Measurements from ENCODE around the gene TM4SF5.

TM4SF5 gene

DNA sequence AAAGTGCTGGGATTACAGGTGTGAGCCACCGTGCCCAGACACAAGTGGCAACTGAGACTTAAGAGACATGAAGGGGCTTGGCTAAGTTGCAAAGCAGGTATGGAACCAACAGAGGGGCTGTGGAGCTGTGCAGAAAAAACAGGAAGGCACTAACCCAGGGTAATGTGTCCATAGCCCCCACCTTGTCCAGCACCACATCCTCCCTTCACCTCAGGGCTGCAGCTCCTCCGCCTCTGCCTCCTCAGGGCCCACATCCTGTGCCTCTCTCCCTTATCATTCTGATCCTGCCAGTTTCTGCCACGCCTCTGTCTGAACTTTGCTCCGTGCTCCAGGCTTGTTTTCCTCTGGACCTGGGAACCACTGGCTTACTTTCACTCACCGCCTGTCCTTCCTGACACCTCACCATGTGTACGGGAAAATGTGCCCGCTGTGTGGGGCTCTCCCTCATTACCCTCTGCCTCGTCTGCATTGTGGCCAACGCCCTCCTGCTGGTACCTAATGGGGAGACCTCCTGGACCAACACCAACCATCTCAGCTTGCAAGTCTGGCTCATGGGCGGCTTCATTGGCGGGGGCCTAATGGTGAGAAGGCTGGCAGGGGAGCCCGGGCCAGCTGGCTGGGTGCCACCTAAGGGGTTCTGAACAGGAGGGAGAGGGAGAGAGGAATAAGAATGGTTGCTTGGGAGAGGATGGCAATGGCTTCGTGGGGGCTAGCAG is at the start of gene TM4SF5:
TM4SF5 (plus strand) TSS at position 368 of the 716 bp plus-strand sequence; CDS start at position 405, 37 bp downstream.
- no peak for DNase-seq (ENCODE audit: low read depth in 2 of 2)

DNA sequence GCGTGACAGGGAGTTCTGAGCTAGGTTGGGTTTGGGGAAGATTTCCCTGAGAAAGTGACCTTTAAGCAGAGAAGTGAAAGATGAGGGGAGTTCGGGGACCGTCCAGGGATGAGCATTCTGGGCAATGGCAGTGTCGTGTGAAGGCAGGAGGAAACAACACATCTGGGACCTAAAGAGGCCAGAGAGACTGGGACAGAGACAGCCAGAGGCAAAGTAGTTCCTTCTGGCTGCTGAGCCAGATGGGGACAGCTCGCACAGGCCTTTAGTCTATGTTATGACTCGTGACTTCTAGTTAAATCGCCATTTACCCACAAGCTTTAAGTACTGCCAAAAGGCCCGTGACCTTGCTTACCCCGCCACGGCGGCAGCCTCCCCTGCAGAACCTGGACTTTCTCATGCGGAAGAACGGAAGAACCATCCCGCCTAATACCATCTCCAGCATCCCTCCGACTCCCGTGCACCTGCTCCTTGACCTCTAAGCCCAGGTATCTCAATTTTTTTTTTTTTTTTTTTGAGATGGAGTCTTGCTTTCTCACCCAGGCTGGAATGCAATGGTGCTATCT is 48.9 kb upstream of the TM4SF5 start:
- DNase-seq (ENCODE audit: low read depth in 2 of 2), result no peak

DNA sequence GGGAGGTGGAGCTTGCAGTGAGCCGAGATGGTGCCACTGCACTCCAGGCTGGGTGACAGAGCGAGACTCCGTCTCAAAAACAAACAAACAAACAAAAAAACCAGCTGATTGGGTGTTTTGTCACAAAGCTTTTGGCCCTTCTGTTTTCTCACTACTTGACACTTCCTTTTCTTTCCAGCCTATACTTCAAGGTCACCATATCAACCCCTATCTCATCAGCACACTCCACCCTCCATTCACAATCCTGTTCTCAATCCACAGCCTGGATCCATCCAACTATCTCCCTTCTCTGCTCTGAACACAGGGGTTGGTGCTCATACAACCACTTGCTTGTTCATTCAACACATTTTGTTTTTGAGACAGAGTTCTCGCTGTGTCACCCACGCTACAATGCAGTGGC is 47.0 kb upstream of the TM4SF5 start:
- DNase-seq (ENCODE audit: low read depth in 2 of 2), result no peak

- DNase-seq (ENCODE audit: low read depth in 2 of 2), result no peak
These were observed 45.9 kb upstream of the TM4SF5 start for GRCh38 chr17:4725646-4726310.

DNA sequence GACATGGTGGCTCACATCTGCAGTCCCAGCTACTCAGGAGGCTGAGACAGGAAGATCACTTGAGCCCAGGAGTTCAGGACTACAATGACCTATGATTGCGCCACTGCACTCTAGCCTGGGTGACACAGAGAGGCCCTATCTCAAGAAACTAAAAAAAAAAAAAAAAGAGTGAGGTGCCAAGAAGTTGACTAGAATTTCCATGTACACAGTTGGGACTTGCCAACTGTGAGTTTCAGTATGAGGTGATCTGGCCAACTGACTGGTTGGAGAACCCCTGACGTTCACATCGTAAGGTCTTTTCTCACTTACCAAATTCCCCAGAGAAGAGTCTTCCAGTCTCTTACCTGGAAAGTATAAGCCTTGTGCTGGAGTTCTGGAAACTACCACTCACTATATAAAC is 43.6 kb upstream of the TM4SF5 start:
- no peak for DNase-seq (ENCODE audit: low read depth in 2 of 2)

- no peak for DNase-seq (ENCODE audit: low read depth in 2 of 2)
These were observed 38.6 kb upstream of the TM4SF5 start for GRCh38 chr17:4733073-4733531.

GRCh38 chr17:4734857-4735475 is 36.7 kb upstream of the TM4SF5 start:
- DNase-seq (ENCODE audit: low read depth in 2 of 2), result no peak

DNA sequence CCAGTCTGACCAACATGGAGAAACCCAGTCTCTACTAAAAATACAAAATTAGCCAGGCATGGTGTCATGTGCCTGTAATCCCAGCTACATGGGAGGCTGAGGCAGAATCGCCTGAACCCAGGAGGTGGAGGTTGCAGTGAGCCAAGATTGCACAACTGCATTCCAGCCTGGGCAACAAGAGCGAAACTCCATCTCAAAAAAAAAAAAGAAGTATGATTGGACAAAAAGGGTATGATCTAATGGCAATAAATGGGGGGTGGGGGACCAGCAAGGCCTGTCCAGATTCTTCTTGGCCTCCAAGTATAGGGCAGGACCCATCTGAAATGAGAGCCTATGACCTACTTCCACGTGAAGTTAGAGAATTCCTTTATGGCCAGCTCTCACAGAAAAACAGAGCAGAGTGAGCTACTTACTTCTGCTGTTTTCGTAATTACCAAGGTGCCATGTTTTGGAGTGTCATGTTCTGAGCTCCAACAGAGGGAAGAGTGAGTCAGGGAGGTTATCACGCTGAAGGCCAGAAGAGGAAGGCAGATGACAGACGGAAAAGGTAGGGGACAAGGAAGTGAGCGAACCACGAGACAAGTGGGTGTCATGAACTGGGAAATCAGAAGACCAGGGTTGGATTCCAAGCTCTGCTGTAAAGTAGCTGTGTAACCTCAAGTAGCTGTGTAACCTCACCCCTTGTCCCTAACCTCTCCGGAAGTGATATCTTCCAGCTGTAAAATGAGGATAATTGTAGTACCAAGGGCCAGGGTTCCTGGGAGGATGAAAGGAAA is 35.6 kb upstream of the TM4SF5 start:
- DNase-seq (ENCODE audit: low read depth in 2 of 2), result no peak

- DNase-seq (ENCODE audit: low read depth in 2 of 2), result no peak
These were observed 33.3 kb upstream of the TM4SF5 start for GRCh38 chr17:4738136-4739121.

DNA sequence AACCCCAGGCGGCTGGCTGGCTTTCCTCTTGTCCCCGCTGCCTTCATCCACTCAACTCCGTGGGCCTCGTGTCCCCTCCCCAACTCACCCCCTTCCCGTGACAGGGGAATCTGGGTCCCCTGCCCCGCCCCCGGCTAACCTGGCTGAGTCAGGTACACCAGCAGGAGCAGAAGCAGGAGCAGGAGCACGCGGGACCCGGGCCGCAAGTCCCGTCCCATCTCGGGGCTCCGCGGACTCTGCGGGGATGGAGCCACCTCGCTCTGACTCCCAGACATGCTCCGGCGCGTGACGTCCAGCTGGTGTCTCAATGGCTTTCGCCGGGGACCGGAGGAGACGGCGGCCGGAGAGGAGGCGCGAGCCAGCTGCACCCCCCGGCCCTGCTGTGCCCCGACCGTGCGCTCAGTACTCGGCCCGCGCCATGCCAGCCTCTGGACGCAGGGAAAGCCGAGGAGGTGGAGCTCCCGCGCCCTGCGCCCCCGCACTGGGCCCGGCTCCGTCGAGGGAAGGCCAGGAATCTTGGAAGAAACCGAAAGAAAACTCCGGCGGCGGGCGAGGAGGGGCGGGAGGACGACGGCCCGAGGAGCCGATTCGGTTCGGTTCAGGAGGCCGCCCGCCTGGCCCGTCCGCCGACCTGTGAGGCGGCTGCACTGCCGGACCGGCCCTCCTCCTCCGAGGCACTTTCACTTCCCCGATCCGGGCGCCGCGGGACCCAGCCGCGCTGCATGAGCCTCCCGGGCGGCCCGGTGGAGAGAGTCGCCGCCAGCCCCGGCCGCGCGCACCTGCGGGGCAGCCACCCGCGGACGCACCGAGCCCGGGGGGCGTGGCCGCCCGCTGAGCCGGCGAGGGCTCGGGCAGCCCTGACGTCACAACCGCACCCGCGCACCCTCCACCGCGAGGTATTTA is 32.3 kb upstream of the TM4SF5 start, which contains the start of the genes CXCL16 and ZMYND15:
CXCL16 (minus strand) TSS at position 807 of the 903 bp plus-strand sequence; CDS start at position 218, 589 bp downstream.
ZMYND15 (plus strand) TSS at position 712 of the 903 bp plus-strand sequence. CDS start 716 bp downstream, outside the sequence.
- DNase-seq (ENCODE audit: low read depth in 2 of 2), result peak; percentile 29 to 57

DNA sequence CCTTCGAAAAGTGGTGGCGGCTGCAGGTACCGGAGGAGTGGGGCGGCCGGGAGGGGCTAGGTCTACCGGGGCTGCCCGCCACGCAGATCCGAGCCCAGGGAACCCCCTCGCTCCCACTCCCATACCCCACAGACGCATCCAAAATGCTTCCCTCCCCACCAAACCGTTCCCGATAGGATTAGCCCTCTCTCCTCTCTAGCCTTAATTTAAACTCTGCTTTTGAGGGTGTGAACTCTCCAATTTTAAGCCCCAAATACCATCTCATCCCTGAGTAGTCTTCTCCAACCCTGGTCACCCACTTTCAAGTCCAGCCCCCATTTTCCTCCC is 31.7 kb upstream of the TM4SF5 start:
- no peak for DNase-seq (ENCODE audit: low read depth in 2 of 2)

DNA sequence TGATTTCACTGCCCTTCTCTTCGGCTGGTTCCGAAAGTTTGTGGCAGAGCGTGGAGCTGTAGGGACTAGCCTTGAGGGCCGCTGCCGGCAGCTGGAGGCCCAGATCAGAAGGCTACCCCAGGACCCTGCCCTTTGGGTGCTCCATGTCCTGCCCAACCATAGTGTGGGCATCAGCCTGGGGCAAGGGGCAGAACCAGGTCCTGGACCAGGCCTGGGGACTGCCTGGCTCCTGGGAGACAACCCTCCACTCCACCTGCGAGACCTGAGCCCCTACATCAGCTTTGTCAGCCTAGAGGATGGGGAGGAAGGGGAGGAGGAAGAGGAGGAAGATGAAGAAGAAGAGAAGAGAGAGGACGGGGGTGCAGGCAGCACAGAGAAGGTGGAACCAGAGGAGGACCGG is 31.1 kb upstream of the TM4SF5 start:
- DNase-seq (ENCODE audit: low read depth in 2 of 2), result no peak

DNA sequence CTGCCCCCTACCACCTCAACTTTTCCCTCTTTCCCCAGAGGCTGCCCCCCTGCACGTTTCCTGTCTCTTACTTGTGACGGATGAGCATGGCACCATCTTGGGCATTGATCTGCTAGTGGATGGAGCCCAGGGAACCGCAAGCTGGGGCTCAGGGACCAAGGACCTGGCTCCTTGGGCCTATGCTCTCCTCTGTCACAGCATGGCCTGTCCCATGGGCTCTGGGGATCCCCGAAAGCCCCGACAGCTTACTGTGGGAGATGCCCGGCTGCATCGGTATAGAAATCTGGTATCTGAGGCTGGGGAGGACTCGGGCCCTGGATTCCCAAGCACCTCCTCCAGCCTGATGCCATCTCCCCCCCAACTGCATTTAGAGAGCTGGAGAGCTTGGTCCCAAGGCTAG is 30.1 kb upstream of the TM4SF5 start:
- DNase-seq (ENCODE audit: low read depth in 2 of 2), result no peak

GRCh38 chr17:4742133-4742532 is 29.6 kb upstream of the TM4SF5 start:
- no peak for DNase-seq (ENCODE audit: low read depth in 2 of 2)

GRCh38 chr17:4742629-4743028 is 29.1 kb upstream of the TM4SF5 start:
- DNase-seq (ENCODE audit: low read depth in 2 of 2), result no peak

DNA sequence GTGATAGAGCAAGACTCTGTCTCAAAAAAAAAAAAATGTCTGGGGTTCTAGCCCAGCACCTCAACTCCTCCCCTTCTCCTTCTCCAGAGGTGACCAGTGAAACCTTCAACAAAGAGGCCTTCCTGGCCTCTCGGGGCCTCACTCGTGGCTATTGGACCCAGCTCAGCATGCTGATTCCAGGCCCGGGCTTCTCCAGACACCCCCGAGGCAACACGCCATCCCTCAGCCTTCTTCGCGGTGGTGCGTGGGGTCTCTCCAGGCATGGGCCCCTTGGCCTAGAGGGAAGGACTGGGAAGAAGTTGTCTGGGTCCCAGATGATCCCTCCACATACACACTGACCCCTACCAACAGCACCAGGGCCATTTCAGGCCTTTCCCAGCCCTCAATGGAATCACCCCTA is 28.5 kb upstream of the TM4SF5 start:
- no peak for DNase-seq (ENCODE audit: low read depth in 2 of 2)

DNA sequence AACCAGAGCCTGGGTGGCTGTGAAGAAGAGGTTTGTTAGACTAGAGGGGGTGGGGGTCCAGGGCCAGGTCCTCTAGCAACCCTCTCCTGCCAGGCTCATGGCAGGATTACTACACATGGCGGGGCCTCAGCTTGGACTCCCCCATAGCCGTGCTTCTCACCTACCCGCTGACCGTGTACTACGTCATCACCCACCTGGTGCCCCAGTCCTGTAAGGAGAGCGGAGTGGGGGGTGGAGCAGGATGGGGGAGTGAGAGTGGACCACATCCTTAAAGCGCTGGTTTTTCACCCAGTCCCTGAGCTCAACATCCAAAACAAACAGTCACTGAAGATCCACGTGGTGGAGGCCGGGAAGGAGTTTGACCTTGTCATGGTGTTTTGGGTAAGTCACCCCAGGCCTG is 27.8 kb upstream of the TM4SF5 start:
- no peak for DNase-seq (ENCODE audit: low read depth in 2 of 2)

- no peak for DNase-seq (ENCODE audit: low read depth in 2 of 2)
These were observed 26.4 kb upstream of the TM4SF5 start for GRCh38 chr17:4744999-4745969.
